HEK293 (cell line): ENCODE results near the gene TOMM7.

Experiments used
- CTCF ChIP-seq: fragments of 450-650 bp; formaldehyde crosslinking; IDR thresholded peaks from 2 replicates; pipeline ENCODE4 v1.5.1; 2016; ENCODE audit warnings: missing biosample characterization, missing genetic modification characterization
- KLF16 ChIP-seq: fragments of 450-650 bp; formaldehyde crosslinking; IDR thresholded peaks from 2 replicates; pipeline ENCODE4 v1.5.1; 2017; ENCODE audit warnings: missing biosample characterization, missing genetic modification characterization
- PRDM6 ChIP-seq: fragments of 450-650 bp; formaldehyde crosslinking; IDR thresholded peaks from 2 replicates; pipeline ENCODE4 v1.5.1; 2017; ENCODE audit warnings: missing biosample characterization, missing genetic modification characterization
- REST ChIP-seq: fragments of 450-650 bp; formaldehyde crosslinking; IDR thresholded peaks from 2 replicates; pipeline ENCODE4 v1.5.1; 2016; ENCODE audit warnings: missing biosample characterization, missing genetic modification characterization
- YY1 ChIP-seq: fragments of 450-650 bp; formaldehyde crosslinking; IDR thresholded peaks from 2 replicates; pipeline ENCODE4 v1.5.1; 2018; ENCODE audit warnings: missing biosample characterization, missing genetic modification characterization
- ZBTB7A ChIP-seq: fragments of 450-650 bp; formaldehyde crosslinking; IDR thresholded peaks from 2 replicates; pipeline ENCODE4 v1.5.1; 2016; ENCODE audit warnings: low read depth, missing biosample characterization, missing genetic modification characterization
- ZNF19 ChIP-seq: fragments of 450-650 bp; formaldehyde crosslinking; IDR thresholded peaks from 2 replicates; pipeline ENCODE4; 2016; ENCODE audit warnings: missing biosample characterization, missing genetic modification characterization, low read depth
- ZNF248 ChIP-seq: fragments of 450-650 bp; formaldehyde crosslinking; IDR thresholded peaks from 2 replicates; pipeline ENCODE4 v1.5.1; 2017; ENCODE audit warnings: missing biosample characterization, missing genetic modification characterization
- ZNF366 ChIP-seq: fragments of 450-650 bp; formaldehyde crosslinking; conservative IDR thresholded peaks from 2 replicates; pipeline ENCODE4 v1.5.1; 2016; ENCODE audit warnings: missing biosample characterization, missing genetic modification characterization
- ZNF529 ChIP-seq: fragments of 450-650 bp; formaldehyde crosslinking; IDR thresholded peaks from 2 replicates; pipeline ENCODE4 v1.5.1; 2017; ENCODE audit warnings: missing genetic modification characterization, missing biosample characterization; ENCODE audit not compliant: insufficient replicate concordance
- ZNF560 ChIP-seq: fragments of 450-650 bp; formaldehyde crosslinking; IDR thresholded peaks from 2 replicates; pipeline ENCODE4 v1.5.1; 2017; ENCODE audit warnings: missing biosample characterization, missing genetic modification characterization, borderline replicate concordance

- no peak for TF ChIP-seq REST
- no peak for TF ChIP-seq PRDM6 (tag by site-specific recombination)
- TF ChIP-seq CTCF, result no peak
- no peak for TF ChIP-seq YY1 (tag by site-specific recombination)
- no peak for TF ChIP-seq ZNF560 (tag by site-specific recombination)
- TF ChIP-seq ZNF19 (tag by site-specific recombination), result no peak
- TF ChIP-seq ZNF366, result no peak
- no peak for TF ChIP-seq KLF16
- TF ChIP-seq ZBTB7A (tag by site-specific recombination), result no peak
- TF ChIP-seq ZNF248 (tag by site-specific recombination), result no peak
- TF ChIP-seq ZNF529 (tag by site-specific recombination), result no peak
Measured at GRCh38 chr7:22819476-22819875, 3.2 kb downstream of the TOMM7 start.
